PC-3 (cell line): Measurements from ENCODE around the gene DYNLT4. TPM values are rescaled to one million over a fixed set of nuclear protein-coding genes. Genes with fewer than 3 reads are reported as not detected.
A peak's percentile ranks its signal among the peaks of the same experiment; 100 is the strongest.

ENCODE experiments used
- ATAC-seq: fragments of 200-7000 bp; cut with Tn5 transposase; 2 replicates; pipeline ENCODE4 v1.9.1; 2020; ENCODE audit warnings: mild to moderate bottlenecking, moderate library complexity
- BruUV-seq: library from RNA; stranded (reverse); fragments of 400-500 nt; replicated peaks from 2 replicates; lab custom pipeline; 2021; lab: Mats Ljungman, UMichigan
- CTCF ChIA-PET: fragments of 300-600 bp; sonication (Branson Sonifier 250); formaldehyde crosslinking; loops from one replicate; lab custom pipeline; 2022; ENCODE audit warnings: antibody characterized with exemption; lab: Charles Lee
- POLR2A ChIA-PET: fragments of 300-600 bp; sonication (Branson Sonifier 250); formaldehyde crosslinking; loops from one replicate; lab custom pipeline; 2022; ENCODE audit warnings: antibody characterized with exemption; ENCODE audit not compliant: unreplicated experiment; lab: Charles Lee
- DNase-seq: peaks from one replicate; pipeline ENCODE4 v3.0.0-alpha.2; 2015
- H2AFZ ChIP-seq: fragments of 300-600 bp; sonication (generic); 2 replicates; pipeline ENCODE4 v1.6.0; 2016; ENCODE audit warnings: antibody characterized with exemption, low read length
- H3F3A ChIP-seq: fragments of 300-600 bp; sonication (generic); one replicate; pipeline ENCODE4 v1.6.0; 2017; ENCODE audit warnings: antibody characterized with exemption, low read length, control low read depth, mild to moderate bottlenecking; ENCODE audit not compliant: unreplicated experiment
- H3K27ac ChIP-seq: fragments of 300-600 bp; sonication (generic); 2 replicates; pipeline ENCODE4 v1.5.1; 2016; ENCODE audit warnings: mild to moderate bottlenecking, low read length
- H3K27me3 ChIP-seq: fragments of 300-600 bp; sonication (generic); 2 replicates; pipeline ENCODE4 v1.6.1; 2016; ENCODE audit warnings: low read length, mixed read lengths
- H3K36me3 ChIP-seq: fragments of 300-600 bp; sonication (generic); 2 replicates; pipeline ENCODE4 v1.6.1; 2016; ENCODE audit warnings: low read depth, mixed run types, low read length, mixed read lengths
- H3K4me1 ChIP-seq: fragments of 300-600 bp; sonication (generic); 2 replicates; pipeline ENCODE4 v1.5.1; 2016; ENCODE audit warnings: low read length; ENCODE audit not compliant: insufficient read depth
- H3K4me2 ChIP-seq: fragments of 300-600 bp; sonication (generic); 2 replicates; pipeline ENCODE4 v1.6.0; 2016; ENCODE audit warnings: low read length
- H3K4me3 ChIP-seq: fragments of 300-600 bp; sonication (generic); 2 replicates; pipeline ENCODE4 v1.5.1; 2016; ENCODE audit warnings: mild to moderate bottlenecking, low read length, mixed read lengths
- H3K79me2 ChIP-seq: fragments of 300-600 bp; sonication (generic); 2 replicates; pipeline ENCODE4 v1.6.1; 2017; ENCODE audit warnings: low read length, mixed read lengths
- H3K9ac ChIP-seq: fragments of 300-600 bp; sonication (generic); 2 replicates; pipeline ENCODE4 v1.6.0; 2016; ENCODE audit warnings: mild to moderate bottlenecking, low read length
- H3K9me2 ChIP-seq: fragments of 300-600 bp; sonication (generic); replicated peaks from 2 replicates; pipeline ENCODE4 v1.6.1; 2016; ENCODE audit warnings: mixed run types, low read length, mixed read lengths
- H3K9me3 ChIP-seq: fragments of 300-600 bp; sonication (generic); 2 replicates; pipeline ENCODE4 v1.6.1; 2016; ENCODE audit warnings: low read length, mixed read lengths
- H4K20me1 ChIP-seq: fragments of 300-600 bp; sonication (generic); 2 replicates; pipeline ENCODE4 v1.6.1; 2016; ENCODE audit warnings: low read length, mixed read lengths
- CTCF ChIP-seq: fragments of 300-600 bp; sonication (generic); conservative IDR thresholded peaks from 2 replicates; pipeline ENCODE4 v1.5.1; 2017; ENCODE audit warnings: antibody characterized with exemption, low read depth, mild to moderate bottlenecking, low read length
- EZH2 ChIP-seq: fragments of 300-600 bp; sonication (generic); IDR thresholded peaks from one replicate; pipeline ENCODE4 v1.6.1; 2017; ENCODE audit warnings: antibody characterized with exemption, mild to moderate bottlenecking, low read length; ENCODE audit not compliant: unreplicated experiment
- EZH2phosphoT487 ChIP-seq: fragments of 300-600 bp; sonication (generic); IDR thresholded peaks from 2 replicates; pipeline ENCODE4 v1.6.1; 2018; ENCODE audit warnings: mild to moderate bottlenecking, antibody characterized with exemption, low read length, borderline replicate concordance
- intact Hi-C: fragments of 100-400 bp; cut with micrococcal nuclease; formaldehyde crosslinking; loops from 2 replicates; pipeline ENCODE4 v1.9.0; 2023
- total RNA-seq: library from RNA; depleted of rRNA; stranded (reverse); fragments of >200 nt; gene quantifications from 2 replicates; pipeline ENCODE4 v1.2.3, GENCODE V29; 2014

Gene DYNLT4
- total RNA-seq, 1 experiment from 2014 or later = 3.4 TPM

- intact Hi-C loops = no loop called here
- H2AFZ ChIP-seq = 0 out of 2 replicates have a peak within 1 kb of the TSS, but pooled peaks have one; percentile 11
- no TSS peak for BruUV-seq
These were observed 1.1 kb upstream of the DYNLT4 start, which contains the start of gene BTBD19 for GRCh38 chr1:44808063-44808937. Gene BTBD19, plus strand, starts transcription at chr1:44808523. Its CDS starts 298 bp downstream, at chr1:44808821.

GRCh38 chr1:44807364-44808062 lies 362 bp upstream of the DYNLT4 start:
- Histone ChIP-seq H3K36me3 (peaks cover 7% of the 10 kb centered on the region; the same call in 1 of the 2 replicates), H3K9me3 (no peaks in the 10 kb centered on the region), H3K27ac (peak overlapping the region; percentile 98), H3K79me2 (no peaks in the 10 kb centered on the region), H3K9me2 (no peaks in the 10 kb centered on the region), H2AFZ (0 out of 2 replicates have a peak overlapping the region, but pooled peaks have one; percentile 11), H3K27me3 (no peaks in the 10 kb centered on the region), H4K20me1 (no peaks in the 10 kb centered on the region), H3K9ac (peak overlapping the region; percentile 87), H3K4me3 (no peak overlapping the region), H3K4me2 (peak overlapping the region; percentile 66), H3F3A (peaks cover 5% of the 10 kb centered on the region), H3K4me1 (peaks cover 44% of the 10 kb centered on the region)
- TF ChIP-seq EZH2 = no peak
- TF ChIP-seq EZH2phosphoT487 = no peak
- no peak for TF ChIP-seq CTCF
- peak; percentile 97 for DNase-seq
- ATAC-seq = peak; percentile 89
- CTCF ChIA-PET = no interaction called here
- POLR2A ChIA-PET = interaction anchor here (1.0 kb wide), 1 partner anchor 8 kb away, joined by 3 read pairs; no protein-coding TSS in a partner anchor
- intact Hi-C loops = no loop called here
- BruUV-seq = TSS peak; percentile 56

More at GRCh38 chr1:44808063-44808937, 1.1 kb upstream of the DYNLT4 start, which contains the start of gene BTBD19:
- Histone ChIP-seq H3K27ac (peak within 1 kb of the TSS; percentile 98), H3K79me2 (no peaks in the 10 kb centered on the region), H3K9me2 (no peaks in the 10 kb centered on the region), H3K27me3 (no peaks in the 10 kb centered on the region), H3F3A (peaks cover 5% of the 10 kb centered on the region), H3K4me1 (peaks cover 44% of the 10 kb centered on the region), H3K9ac (peak within 1 kb of the TSS; percentile 87), H4K20me1 (no peaks in the 10 kb centered on the region), H3K4me3 (no peak within 1 kb of the TSS), H3K9me3 (no peaks in the 10 kb centered on the region), H3K4me2 (peak within 1 kb of the TSS; percentile 66), H3K36me3 (peaks cover 3% of the 10 kb centered on the region; the same call in 1 of the 2 replicates)
- ChIA-PET CTCF (interaction anchor here (0.6 kb wide), 1 partner anchor 8 kb away, joined by 4 read pairs; the partner anchor contains the start of gene PLK3), POLR2A (interaction anchor here (1.0 kb wide), 1 partner anchor 8 kb away, joined by 3 read pairs; no protein-coding TSS in a partner anchor)
- DNase-seq = no peak
- peak; percentile 3 for ATAC-seq
- TF ChIP-seq EZH2phosphoT487 (no peak), EZH2 (no peak), CTCF (no peak)
